Smooth muscle cell (in vitro differentiated cells): ENCODE data around the gene PRDM5. TPM values are rescaled to one million over a fixed set of nuclear protein-coding genes. Genes with fewer than 3 reads are reported as not detected.

ENCODE experiments used
- DNase-seq: peaks from one replicate; lab custom pipeline; 2025; ENCODE audit not compliant: unreplicated experiment; lab: John Stamatoyannopoulos, UW
- H2AFZ ChIP-seq: fragments of 200-600 bp; sonication (generic); 2 replicates; pipeline ENCODE4 v1.6.0; 2016; ENCODE audit warnings: antibody characterized with exemption, low read depth, mild to moderate bottlenecking
- H3F3A ChIP-seq: fragments of 200-600 bp; sonication (generic); 2 replicates; pipeline ENCODE4 v1.6.0; 2017; ENCODE audit warnings: antibody characterized with exemption, low read depth
- H3K27ac ChIP-seq: fragments of 200-600 bp; sonication (generic); 2 replicates; pipeline ENCODE4 v1.5.1; 2016; ENCODE audit warnings: low read depth, mild to moderate bottlenecking
- H3K27me3 ChIP-seq: fragments of 200-600 bp; sonication (generic); 2 replicates; pipeline ENCODE4 v1.6.1; 2016; ENCODE audit warnings: low read depth, mild to moderate bottlenecking
- H3K36me3 ChIP-seq: fragments of 200-600 bp; sonication (generic); 2 replicates; pipeline ENCODE4 v1.5.1; 2016; ENCODE audit warnings: low read depth
- H3K4me1 ChIP-seq: fragments of 200-600 bp; sonication (generic); 2 replicates; pipeline ENCODE4 v1.5.1; 2016; ENCODE audit warnings: low read depth
- H3K4me2 ChIP-seq: fragments of 200-600 bp; sonication (generic); 2 replicates; pipeline ENCODE4 v1.6.0; 2016; ENCODE audit warnings: mild to moderate bottlenecking
- H3K4me3 ChIP-seq: fragments of 200-600 bp; sonication (generic); 2 replicates; pipeline ENCODE4 v1.5.1; 2016; ENCODE audit warnings: mild to moderate bottlenecking
- H3K79me2 ChIP-seq: fragments of 200-600 bp; sonication (generic); 2 replicates; pipeline ENCODE4 v1.6.0; 2016; ENCODE audit warnings: low read depth, mild to moderate bottlenecking
- H3K9ac ChIP-seq: fragments of 200-600 bp; sonication (generic); 2 replicates; pipeline ENCODE4 v1.6.0; 2016; ENCODE audit warnings: low read depth
- H3K9me3 ChIP-seq: fragments of 200-600 bp; sonication (generic); replicated peaks from 2 replicates; pipeline ENCODE4 v1.5.1; 2016; ENCODE audit warnings: low read depth
- H4K20me1 ChIP-seq: fragments of 200-600 bp; sonication (generic); 2 replicates; pipeline ENCODE4 v1.6.0; 2016; ENCODE audit warnings: low read depth
- WGBS: methylation state at CpG from one replicate; pipeline ENCODE4 v1.1.7; 2016; ENCODE audit warnings: low lambda C conversion rate; 5-methylcytosine and 5-hydroxymethylcytosine counted together
- polyA plus RNA-seq: library from polyadenylated mRNA; unstranded; fragments of >200 nt; fragmentation: Nextera tagmentation; extraction: Ambion mirVana; gene quantifications from 2 replicates; pipeline ENCODE4 v1.2.1, GENCODE V29; 2016
- total RNA-seq: library from RNA; depleted of rRNA; stranded (reverse); fragments of >200 nt; gene quantifications from 2 replicates; pipeline ENCODE4 v1.2.3, GENCODE V29; 2014
- TF ChIP-seq, protein P1 (sequence below): fragments of 200-600 bp; sonication (generic); IDR thresholded peaks from 2 replicates; pipeline ENCODE4 v1.5.1; 2017; ENCODE audit warnings: borderline replicate concordance, mild to moderate bottlenecking, antibody characterized with exemption; ENCODE audit not compliant: insufficient read depth, poor library complexity, severe bottlenecking

Gene PRDM5
- total and polyA plus RNA-seq, 2 experiments from 2014 or later, result 3.3 to 8.6 TPM

DNA sequence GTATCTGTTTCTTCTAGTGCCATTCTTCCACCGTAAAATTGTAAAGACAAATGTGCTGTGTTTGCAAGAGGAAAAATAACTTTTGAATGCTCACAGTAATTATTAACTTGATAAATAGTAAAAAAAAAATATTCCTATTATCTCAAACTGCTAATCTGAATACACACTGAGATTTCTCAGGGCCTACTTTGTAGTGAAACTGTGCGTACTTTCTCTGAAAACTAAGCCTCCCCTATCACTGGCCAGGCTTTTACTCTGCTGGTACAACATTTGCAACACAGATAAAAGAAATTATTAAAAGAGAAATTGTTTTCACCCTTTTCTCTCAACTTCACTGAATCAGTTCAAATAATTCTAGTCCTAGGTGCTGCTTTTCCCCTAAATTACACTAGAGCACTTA lies 137.3 kb downstream of the PRDM5 start:
- Histone ChIP-seq H3K27ac (no peak overlapping the region), H3K4me3 (no peak overlapping the region), H3K36me3 (no peaks in the 10 kb centered on the region), H4K20me1 (no peaks in the 10 kb centered on the region), H3F3A (no peaks in the 10 kb centered on the region), H3K9me3 (no peaks in the 10 kb centered on the region), H3K27me3 (no peaks in the 10 kb centered on the region), H3K9ac (no peak overlapping the region), H3K4me1 (no peaks in the 10 kb centered on the region), H3K4me2 (no peak overlapping the region), H3K79me2 (no peaks in the 10 kb centered on the region), H2AFZ (no peak overlapping the region)
- TF ChIP-seq, protein P1, sequence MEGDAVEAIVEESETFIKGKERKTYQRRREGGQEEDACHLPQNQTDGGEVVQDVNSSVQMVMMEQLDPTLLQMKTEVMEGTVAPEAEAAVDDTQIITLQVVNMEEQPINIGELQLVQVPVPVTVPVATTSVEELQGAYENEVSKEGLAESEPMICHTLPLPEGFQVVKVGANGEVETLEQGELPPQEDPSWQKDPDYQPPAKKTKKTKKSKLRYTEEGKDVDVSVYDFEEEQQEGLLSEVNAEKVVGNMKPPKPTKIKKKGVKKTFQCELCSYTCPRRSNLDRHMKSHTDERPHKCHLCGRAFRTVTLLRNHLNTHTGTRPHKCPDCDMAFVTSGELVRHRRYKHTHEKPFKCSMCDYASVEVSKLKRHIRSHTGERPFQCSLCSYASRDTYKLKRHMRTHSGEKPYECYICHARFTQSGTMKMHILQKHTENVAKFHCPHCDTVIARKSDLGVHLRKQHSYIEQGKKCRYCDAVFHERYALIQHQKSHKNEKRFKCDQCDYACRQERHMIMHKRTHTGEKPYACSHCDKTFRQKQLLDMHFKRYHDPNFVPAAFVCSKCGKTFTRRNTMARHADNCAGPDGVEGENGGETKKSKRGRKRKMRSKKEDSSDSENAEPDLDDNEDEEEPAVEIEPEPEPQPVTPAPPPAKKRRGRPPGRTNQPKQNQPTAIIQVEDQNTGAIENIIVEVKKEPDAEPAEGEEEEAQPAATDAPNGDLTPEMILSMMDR, result no peak
- WGBS, result 93% methylated on average over 2 of the region's 2 CpGs
- DNase-seq, result no peak

DNA sequence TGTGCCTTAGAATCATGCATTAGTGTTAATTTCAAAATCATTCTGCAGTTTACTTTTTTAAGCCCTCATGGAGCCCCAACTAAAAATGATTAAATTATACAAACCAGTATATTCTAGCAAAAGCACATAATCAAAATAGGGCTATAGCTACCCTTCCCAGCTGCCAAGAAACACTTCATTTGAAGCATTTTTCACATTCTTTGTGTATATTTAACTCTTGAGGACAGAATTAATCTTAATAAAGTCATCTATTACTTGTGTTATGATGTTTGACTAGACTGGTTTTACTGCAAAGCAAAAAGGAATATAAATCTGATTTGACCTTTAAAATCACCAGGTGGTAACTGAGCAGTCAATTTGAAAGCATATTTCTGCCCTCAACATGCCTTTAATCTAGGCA lies 145.1 kb downstream of the PRDM5 start:
- Histone ChIP-seq H3F3A (no peaks in the 10 kb centered on the region), H3K9ac (no peak overlapping the region), H3K9me3 (no peaks in the 10 kb centered on the region), H3K27me3 (no peaks in the 10 kb centered on the region), H3K4me3 (no peak overlapping the region), H2AFZ (no peak overlapping the region), H3K27ac (no peak overlapping the region), H3K79me2 (no peaks in the 10 kb centered on the region), H3K4me2 (no peak overlapping the region), H3K36me3 (no peaks in the 10 kb centered on the region), H3K4me1 (no peaks in the 10 kb centered on the region), H4K20me1 (no peaks in the 10 kb centered on the region)
- TF ChIP-seq, protein P1, result no peak
- no peak for DNase-seq

DNA sequence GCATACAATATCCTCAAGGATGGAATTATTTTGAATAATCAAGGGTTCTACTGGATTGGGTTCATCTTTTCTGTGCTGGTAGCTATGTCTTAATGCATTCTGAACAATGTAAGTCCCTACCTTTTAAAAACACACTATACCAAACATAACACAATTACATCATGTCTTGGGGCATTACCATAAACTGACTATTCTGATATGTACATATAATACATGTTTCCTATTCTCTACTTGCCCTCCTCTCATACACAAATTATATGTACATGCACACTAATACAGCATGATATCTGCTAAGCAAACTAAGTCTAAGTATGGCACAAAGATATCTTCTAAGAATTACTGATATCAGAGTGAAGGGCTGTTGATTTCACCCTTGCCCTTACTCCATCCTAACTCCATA lies 147.1 kb downstream of the PRDM5 start:
- TF ChIP-seq, protein P1, result no peak
- Histone ChIP-seq H3K4me3 (no peak overlapping the region), H3K79me2 (no peaks in the 10 kb centered on the region), H4K20me1 (no peaks in the 10 kb centered on the region), H3F3A (no peaks in the 10 kb centered on the region), H3K9me3 (no peaks in the 10 kb centered on the region), H3K36me3 (no peaks in the 10 kb centered on the region), H3K4me2 (no peak overlapping the region), H3K9ac (no peak overlapping the region), H3K27ac (no peak overlapping the region), H3K27me3 (no peaks in the 10 kb centered on the region), H2AFZ (no peak overlapping the region), H3K4me1 (no peaks in the 10 kb centered on the region)
- DNase-seq, result no peak

DNA sequence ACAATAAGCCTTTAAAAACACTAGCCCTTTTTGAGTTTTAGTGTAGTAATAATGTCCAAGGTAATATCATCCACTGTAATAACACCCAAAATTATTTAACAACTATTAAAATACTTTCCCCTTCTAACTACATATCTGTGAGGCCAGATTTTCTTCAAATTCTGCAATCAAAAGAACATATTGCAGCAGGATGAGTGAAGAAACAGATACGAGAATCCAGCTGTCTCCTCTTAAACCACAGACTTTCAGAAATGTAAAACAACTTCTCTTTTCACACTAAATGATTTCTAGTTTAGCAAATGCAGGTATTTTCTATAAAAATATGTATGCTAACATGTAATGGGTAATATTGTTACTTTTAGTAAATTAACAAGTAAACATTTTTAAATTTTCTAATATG lies 148.9 kb downstream of the PRDM5 start:
- Histone ChIP-seq H2AFZ (no peak overlapping the region), H3K36me3 (no peaks in the 10 kb centered on the region), H3K79me2 (no peaks in the 10 kb centered on the region), H3K9me3 (no peaks in the 10 kb centered on the region), H3K9ac (no peak overlapping the region), H4K20me1 (no peaks in the 10 kb centered on the region), H3K4me1 (peaks cover 4% of the 10 kb centered on the region), H3K4me3 (no peak overlapping the region), H3K4me2 (no peak overlapping the region), H3K27ac (no peak overlapping the region), H3F3A (no peaks in the 10 kb centered on the region), H3K27me3 (no peaks in the 10 kb centered on the region)
- TF ChIP-seq, protein P1, result no peak
- 45% methylated on average over 1 of the region's 1 CpG for WGBS
- DNase-seq, result no peak
